Left forelimb (tissue), 1 donor: ENCODE measurements around the gene MFAP2.

Source experiments
- DNase-seq: peaks from one replicate; pipeline ENCODE4 v3.0.0-alpha.2; 2018; ENCODE audit warnings: low spot score

MFAP2 gene

GRCh38 chr1:17007121-17007520, 26.7 kb upstream of the MFAP2 start:
- no peak for DNase-seq

DNA sequence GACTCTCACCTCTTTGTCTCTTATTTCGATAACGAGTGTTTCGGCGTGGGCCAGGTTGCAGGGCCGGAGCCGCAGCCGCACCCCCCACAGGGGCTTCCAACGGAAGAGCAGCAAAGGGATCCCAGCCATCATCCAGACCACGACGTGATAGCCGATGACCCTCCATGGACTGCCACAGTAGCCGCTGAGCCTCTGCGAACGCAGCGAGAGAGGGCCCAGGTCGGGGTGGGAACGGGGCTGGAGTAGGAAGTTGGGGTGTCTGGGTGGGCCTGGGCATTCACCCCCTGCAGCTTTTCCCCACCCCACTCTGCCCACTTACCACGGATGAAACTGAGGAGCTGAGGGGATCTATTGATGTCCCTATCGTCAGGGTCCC, 24.9 kb upstream of the MFAP2 start:
- no peak for DNase-seq

DNA sequence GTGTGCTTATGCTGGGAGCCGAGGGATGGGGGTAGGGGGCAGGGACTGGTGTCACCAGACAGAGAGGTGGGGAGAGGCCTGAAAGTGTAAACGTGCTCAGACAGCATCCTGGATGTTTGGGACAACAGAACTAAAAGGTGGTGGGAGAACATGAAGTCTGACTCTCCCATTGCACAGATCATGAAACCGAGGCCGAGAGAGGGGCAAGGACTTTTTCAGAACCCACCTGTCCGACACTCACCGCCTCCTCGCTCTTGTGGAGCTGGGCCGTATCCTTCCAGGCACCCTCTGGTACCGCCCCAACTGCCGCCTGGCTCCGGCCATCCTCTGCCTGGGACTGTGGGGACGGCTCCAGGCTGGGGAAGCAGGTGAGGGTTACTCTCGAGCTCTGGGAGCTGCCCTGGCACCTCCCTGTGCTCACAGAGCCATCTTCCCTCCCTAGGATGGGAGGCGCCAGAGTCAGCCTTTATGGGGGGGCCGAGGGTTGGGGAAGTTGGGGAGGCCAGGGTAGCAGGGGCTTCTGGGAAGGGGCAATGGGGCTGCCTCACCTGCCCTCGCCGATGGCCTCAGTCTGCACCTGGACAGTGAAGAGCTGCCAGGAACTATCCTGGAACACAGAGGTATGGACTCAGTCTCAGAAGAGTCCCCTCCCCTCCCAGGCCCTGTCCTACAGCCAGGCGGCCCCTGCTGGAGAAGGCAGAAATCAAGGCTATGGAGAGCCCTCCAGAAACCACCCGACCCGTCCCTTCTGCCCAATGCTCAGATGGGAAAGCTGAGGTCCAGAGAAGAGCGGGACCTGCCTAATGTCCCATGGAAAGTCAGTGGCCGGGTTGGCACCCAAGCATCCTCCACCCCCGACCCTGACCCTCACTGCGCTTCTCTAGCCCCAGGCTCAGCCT, 24.3 kb upstream of the MFAP2 start:
- DNase-seq = no peak

GRCh38 chr1:17002524-17002902, 22.1 kb upstream of the MFAP2 start:
- DNase-seq = no peak

- DNase-seq = no peak
Observed at GRCh38 chr1:17001760-17002523, 21.5 kb upstream of the MFAP2 start.

DNA sequence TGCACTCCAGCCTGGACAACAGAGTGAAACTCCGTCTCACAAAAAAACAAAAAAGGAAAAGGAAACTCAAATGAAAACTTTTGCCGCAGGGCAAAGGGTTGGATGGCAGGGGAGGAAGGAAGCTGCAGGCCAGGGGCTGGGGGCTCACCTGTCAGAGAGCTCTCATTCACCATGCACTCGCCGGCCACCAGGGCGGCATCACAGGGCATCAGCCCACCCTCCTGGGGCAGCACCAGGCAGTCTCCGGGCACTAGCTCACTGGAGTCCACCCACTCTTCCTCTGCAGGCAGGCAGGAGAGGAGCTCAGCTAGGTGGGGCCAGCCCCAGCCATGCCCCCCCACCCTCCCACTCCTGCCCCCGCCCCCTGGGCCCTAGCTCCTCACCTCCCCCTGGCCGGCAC, 19.4 kb upstream of the MFAP2 start:
- no peak for DNase-seq

DNA sequence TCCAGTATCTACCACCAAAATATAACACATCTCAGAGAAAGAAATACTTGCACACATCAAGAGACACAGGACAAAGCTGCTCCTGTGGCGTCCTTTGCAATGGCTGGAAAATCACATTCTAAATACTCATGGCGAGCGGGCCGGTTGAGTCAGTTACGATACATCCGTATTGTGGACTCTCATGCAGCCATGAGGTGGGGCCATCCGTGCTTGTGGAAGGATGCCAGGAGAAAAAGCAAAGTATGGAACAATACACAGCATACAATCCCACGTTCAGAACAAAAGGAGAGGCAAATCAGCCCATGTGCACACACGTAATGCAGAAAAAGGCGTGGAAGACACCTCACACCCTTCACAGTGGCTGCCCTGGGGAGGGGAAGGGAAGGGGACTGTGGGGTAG, 18.2 kb upstream of the MFAP2 start:
- no peak for DNase-seq

DNA sequence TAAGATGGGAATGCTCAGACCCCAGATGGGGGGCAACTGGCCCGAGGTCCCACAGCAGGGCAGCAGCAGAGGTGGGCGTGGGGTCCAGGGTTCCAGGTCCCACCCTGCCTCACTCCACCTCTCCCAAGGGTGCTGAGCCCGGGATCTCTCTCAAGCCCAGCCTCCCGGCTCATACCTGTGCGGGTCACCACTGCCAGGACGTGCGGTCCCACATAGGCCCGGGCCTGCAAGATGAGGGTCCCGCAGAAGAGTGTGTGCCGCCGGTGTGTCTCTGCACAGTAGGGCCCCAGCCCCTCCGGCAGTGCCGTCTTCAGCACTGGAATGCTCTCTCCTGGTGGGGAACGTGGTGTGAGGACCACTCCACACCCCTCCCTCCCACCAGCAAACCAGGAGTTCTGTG, 16.4 kb upstream of the MFAP2 start:
- no peak for DNase-seq

- DNase-seq = no peak
Observed at GRCh38 chr1:16993521-16994038, 13.2 kb upstream of the MFAP2 start.

DNA sequence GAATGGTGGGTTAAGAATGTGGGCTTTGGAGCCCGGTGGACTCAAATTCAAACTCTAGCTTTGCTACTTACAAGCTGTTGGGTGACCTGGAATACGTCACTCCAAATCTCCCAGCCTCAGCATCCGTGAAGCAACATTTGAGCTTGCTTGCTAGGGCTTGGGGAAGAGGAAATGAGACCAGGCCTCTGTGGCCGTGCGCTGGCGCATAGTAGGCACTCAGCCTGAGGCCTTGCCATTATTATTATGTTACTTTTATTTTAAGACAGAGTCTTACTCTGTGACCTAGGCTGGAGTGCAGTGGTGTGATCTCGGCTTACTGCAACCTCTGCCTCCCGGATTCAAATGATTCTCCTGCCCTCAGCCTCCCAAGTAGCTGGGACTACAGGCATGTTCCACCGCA, 12.3 kb upstream of the MFAP2 start:
- DNase-seq = no peak

DNA sequence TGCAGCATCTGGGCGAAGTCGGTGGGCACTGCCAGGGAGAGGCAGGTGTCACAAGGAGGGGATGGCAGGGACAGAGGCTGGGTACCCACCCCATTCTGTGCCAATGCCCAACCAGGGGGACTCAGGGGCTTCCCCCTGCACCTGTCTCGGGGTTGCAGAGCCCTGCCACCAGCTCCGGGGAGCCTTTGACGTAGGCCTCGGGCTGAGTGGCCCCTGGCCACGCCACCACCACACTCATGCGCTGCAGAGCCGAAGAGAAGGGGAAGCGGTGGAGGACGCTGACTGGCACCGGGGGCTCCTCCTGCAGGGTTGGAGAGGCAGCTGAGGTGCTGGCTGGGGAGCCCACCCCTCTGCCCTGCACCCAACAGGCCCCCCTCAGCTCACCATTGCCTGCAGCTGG, 11.7 kb upstream of the MFAP2 start:
- no peak for DNase-seq

DNA sequence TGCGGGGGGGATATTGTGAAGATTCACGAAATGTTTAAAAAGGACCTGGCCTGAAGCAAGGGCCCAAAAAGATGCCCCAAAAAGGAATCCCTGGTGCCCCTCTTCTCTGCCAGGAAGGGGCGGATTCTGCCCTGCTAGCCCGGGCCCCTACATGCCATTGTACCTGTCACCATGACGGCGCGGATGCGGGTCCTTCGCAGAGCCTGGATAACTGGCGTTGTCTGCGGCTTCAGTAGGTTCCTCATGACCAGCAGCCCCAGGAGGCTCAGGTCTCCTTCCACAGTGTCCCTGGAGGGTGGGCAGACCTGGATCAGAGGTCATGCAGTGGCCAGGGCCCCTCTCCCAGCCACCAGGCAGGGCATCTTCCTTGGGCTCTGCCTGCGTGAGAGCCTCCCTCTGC, 11.2 kb upstream of the MFAP2 start:
- DNase-seq = no peak

DNA sequence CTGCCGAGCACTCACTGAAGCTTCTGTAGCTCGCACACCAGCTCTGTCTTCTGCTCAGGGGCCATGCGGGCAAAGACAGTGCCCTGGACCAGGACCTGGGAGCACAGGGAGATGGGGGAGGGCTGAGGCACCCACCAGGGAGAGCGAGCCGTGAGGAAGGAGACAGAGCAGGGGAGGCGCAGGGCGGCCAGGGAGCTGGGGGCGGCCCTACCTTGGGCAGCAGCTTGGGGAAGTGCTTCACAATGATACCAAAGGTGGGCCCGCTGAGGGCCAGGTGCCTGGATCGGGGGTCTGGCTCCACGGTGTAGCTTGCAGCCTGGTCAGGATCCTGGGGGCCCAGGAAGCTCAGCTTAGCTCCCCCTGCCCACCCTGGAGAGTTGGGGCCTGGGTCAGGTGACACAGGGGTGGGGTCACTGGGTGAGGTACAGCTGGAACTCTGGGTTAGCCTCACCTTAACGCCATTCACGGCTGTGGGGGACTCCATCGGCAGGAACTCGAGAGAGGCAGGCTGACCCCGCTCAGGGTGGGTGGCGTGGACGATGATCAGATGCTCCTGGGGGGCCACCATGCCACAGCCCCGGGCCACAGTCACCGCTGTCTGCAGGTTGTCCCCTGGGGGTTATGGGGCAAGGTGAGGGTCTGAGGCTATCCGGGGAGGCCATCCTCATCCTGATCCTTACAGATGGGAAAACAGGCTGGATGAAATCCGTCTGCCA, 9.4 kb upstream of the MFAP2 start:
- DNase-seq = no peak

- DNase-seq = no peak
Observed at GRCh38 chr1:16988210-16988609, 7.8 kb upstream of the MFAP2 start.

GRCh38 chr1:16986962-16987361, 6.5 kb upstream of the MFAP2 start:
- no peak for DNase-seq

GRCh38 chr1:16986560-16986959, 6.1 kb upstream of the MFAP2 start:
- no peak for DNase-seq

DNA sequence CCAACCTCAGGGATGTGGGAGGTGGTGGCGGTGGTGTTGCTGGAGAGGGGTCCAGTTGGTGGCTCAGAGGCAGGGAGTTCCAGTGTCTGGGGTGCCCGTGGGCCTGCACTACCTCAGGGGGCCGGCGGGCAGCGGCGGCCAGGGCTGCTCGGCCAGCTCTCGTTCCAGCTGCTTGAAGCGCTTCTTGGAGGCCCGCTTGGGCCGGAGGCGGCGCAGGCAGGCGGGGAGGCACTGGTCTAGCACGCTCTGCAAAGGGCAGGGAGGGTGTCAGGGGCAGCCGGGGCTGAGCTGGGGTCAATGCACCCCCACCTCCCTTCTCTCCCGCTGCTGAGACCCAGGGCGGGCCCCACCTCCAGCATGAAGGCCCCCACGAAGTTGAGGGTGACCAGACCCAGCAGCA, 5.7 kb upstream of the MFAP2 start:
- no peak for DNase-seq

- DNase-seq = peak; percentile 81
Observed at GRCh38 chr1:16984717-16985116, 4.3 kb upstream of the MFAP2 start.

DNA sequence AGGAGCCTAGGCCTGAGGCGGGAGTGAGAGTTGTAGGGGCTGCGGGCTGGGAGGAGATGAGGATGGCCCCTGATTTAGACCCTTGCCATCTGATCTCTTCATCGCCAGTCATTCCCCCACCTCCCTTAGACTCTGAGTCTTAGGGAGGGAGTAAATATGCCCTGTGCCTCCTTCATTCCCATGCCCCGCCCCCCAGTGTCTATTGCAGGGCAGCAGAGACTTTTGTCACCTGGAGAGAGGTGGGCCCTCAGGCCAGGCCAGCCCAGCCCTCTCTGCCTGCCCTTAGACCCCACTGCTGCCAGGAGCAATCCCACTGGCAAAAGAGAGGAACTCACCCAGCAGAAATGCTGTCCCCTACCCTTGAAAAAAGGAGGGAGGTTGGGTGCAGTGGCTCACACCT, 3.2 kb upstream of the MFAP2 start:
- no peak for DNase-seq

- DNase-seq = no peak
Observed at GRCh38 chr1:16982902-16983301, 2.5 kb upstream of the MFAP2 start.

GRCh38 chr1:16981269-16981849, 939 bp upstream of the MFAP2 start:
- DNase-seq = no peak
